ENCODE data around the gene COL4A6. TPM values are rescaled to one million over a fixed set of nuclear protein-coding genes. Genes with fewer than 3 reads are reported as not detected.

COL4A6 gene
- polyA plus RNA-seq, 1 donor from 2014 or later: 1.6 TPM

DNA sequence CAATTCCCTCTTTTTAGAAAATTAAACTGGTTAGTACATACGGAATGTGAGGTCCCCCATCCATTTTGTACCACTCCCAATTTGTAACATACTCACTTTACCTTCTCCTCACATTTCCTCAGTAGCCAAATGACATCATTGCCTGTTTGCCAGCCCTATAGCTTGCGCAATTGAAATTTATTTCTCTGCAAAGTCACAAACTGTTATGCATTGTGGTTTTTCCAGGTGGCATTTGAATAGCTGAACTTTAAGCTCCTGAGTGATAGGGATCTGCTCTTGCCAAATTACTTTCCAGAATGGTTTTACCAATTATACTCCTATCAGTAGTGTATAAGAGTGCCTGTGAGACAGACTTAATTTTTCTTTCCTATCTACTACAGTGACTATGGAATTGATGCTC, 9.1 kb upstream of the COL4A6 start:
- Histone ChIP-seq H3K9me2 (ENCODE audit: insufficient read depth, low read length) (no peaks in the 10 kb centered on the region), H3K4me3 (ENCODE audit: low read length) (no peak overlapping the region), H2AFZ (ENCODE audit: low read depth, low read length) (no peak overlapping the region), H4K20me1 (ENCODE audit: insufficient read depth) (no peaks in the 10 kb centered on the region), H3K36me3 (ENCODE audit: insufficient read depth, low read length) (no peaks in the 10 kb centered on the region), H3F3A (ENCODE audit: insufficient read depth, low read length, poor library complexity, severe bottlenecking) (no peaks in the 10 kb centered on the region), H3K27me3 (ENCODE audit: insufficient read depth, low read depth, low read length) (no peaks in the 10 kb centered on the region), H3K79me2 (replicated peaks; ENCODE audit: insufficient read depth, low read length) (peaks cover 36% of the 10 kb centered on the region), H3K9ac (ENCODE audit: low read length) (no peak overlapping the region), H3K27ac (ENCODE audit: low read length) (no peak overlapping the region), H3K9me3 (ENCODE audit: low read length) (no peaks in the 10 kb centered on the region), H3K4me2 (ENCODE audit: low read length) (no peak overlapping the region)
- TF ChIP-seq MXI1 (conservative IDR thresholded peaks at IDR 0.05; ENCODE audit: poor library complexity, severe bottlenecking) (no peak), RAD21 (conservative IDR thresholded peaks at IDR 0.05) (no peak), EZH2 (IDR thresholded peaks at IDR 0.05; ENCODE audit: borderline replicate concordance, insufficient read depth, low read length, poor library complexity, severe bottlenecking) (no peak), EP300 (conservative IDR thresholded peaks at IDR 0.05; ENCODE audit: poor library complexity, severe bottlenecking) (no peak), POLR2AphosphoS5 (IDR thresholded peaks at IDR 0.05) (no peak), TAF1 (IDR thresholded peaks at IDR 0.05; ENCODE audit: low read depth) (no peak), SMC3 (conservative IDR thresholded peaks at IDR 0.05; ENCODE audit: poor library complexity) (no peak)
- TF ChIP-seq, protein P1, sequence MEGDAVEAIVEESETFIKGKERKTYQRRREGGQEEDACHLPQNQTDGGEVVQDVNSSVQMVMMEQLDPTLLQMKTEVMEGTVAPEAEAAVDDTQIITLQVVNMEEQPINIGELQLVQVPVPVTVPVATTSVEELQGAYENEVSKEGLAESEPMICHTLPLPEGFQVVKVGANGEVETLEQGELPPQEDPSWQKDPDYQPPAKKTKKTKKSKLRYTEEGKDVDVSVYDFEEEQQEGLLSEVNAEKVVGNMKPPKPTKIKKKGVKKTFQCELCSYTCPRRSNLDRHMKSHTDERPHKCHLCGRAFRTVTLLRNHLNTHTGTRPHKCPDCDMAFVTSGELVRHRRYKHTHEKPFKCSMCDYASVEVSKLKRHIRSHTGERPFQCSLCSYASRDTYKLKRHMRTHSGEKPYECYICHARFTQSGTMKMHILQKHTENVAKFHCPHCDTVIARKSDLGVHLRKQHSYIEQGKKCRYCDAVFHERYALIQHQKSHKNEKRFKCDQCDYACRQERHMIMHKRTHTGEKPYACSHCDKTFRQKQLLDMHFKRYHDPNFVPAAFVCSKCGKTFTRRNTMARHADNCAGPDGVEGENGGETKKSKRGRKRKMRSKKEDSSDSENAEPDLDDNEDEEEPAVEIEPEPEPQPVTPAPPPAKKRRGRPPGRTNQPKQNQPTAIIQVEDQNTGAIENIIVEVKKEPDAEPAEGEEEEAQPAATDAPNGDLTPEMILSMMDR (IDR thresholded peaks at IDR 0.05; ENCODE audit: poor library complexity, severe bottlenecking): no peak
- TF ChIP-seq, protein P2, sequence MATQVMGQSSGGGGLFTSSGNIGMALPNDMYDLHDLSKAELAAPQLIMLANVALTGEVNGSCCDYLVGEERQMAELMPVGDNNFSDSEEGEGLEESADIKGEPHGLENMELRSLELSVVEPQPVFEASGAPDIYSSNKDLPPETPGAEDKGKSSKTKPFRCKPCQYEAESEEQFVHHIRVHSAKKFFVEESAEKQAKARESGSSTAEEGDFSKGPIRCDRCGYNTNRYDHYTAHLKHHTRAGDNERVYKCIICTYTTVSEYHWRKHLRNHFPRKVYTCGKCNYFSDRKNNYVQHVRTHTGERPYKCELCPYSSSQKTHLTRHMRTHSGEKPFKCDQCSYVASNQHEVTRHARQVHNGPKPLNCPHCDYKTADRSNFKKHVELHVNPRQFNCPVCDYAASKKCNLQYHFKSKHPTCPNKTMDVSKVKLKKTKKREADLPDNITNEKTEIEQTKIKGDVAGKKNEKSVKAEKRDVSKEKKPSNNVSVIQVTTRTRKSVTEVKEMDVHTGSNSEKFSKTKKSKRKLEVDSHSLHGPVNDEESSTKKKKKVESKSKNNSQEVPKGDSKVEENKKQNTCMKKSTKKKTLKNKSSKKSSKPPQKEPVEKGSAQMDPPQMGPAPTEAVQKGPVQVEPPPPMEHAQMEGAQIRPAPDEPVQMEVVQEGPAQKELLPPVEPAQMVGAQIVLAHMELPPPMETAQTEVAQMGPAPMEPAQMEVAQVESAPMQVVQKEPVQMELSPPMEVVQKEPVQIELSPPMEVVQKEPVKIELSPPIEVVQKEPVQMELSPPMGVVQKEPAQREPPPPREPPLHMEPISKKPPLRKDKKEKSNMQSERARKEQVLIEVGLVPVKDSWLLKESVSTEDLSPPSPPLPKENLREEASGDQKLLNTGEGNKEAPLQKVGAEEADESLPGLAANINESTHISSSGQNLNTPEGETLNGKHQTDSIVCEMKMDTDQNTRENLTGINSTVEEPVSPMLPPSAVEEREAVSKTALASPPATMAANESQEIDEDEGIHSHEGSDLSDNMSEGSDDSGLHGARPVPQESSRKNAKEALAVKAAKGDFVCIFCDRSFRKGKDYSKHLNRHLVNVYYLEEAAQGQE (IDR thresholded peaks at IDR 0.05; ENCODE audit: borderline replicate concordance): no peak

DNA sequence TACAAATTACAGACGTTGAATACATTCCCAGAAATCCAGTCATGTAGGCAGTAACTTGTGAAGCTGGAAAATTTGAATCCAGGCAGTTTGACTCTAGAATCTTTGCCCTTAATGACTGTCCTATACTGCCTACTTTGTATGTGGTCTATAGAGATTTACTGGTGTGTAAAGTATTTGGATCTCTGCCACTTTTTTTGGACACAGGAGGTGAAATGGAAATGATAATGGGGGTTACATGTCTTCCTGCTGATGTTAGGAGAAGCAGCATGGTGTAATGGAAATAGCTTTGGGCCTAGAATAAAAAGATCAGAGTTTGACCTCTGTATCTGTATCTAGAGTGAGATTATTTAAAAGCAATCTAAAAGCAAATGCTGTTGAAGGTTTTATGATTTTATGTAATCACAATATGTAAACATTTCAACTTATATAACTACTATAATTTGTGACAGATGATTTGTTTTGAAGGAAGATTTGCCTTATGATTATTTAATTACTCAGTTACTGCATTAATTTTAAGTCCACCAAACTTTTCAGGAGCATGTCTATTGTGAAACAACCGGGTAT, 4.8 kb upstream of the COL4A6 start:
- Histone ChIP-seq H3K9ac (ENCODE audit: low read length) (no peak overlapping the region), H3K9me2 (ENCODE audit: insufficient read depth, low read length) (no peaks in the 10 kb centered on the region), H3K36me3 (ENCODE audit: insufficient read depth, low read length) (no peaks in the 10 kb centered on the region), H3K27ac (ENCODE audit: low read length) (no peak overlapping the region), H4K20me1 (ENCODE audit: insufficient read depth) (no peaks in the 10 kb centered on the region), H3K9me3 (ENCODE audit: low read length) (no peaks in the 10 kb centered on the region), H2AFZ (ENCODE audit: low read depth, low read length) (no peak overlapping the region), H3K4me2 (ENCODE audit: low read length) (no peak overlapping the region), H3K79me2 (replicated peaks; ENCODE audit: insufficient read depth, low read length) (peaks cover 46% of the 10 kb centered on the region), H3K4me3 (ENCODE audit: low read length) (no peak overlapping the region), H3K27me3 (ENCODE audit: insufficient read depth, low read depth, low read length) (no peaks in the 10 kb centered on the region), H3F3A (ENCODE audit: insufficient read depth, low read length, poor library complexity, severe bottlenecking) (no peaks in the 10 kb centered on the region)
- TF ChIP-seq MXI1 (conservative IDR thresholded peaks at IDR 0.05; ENCODE audit: poor library complexity, severe bottlenecking) (no peak), RAD21 (conservative IDR thresholded peaks at IDR 0.05) (no peak), POLR2AphosphoS5 (IDR thresholded peaks at IDR 0.05) (no peak), EZH2 (IDR thresholded peaks at IDR 0.05; ENCODE audit: borderline replicate concordance, insufficient read depth, low read length, poor library complexity, severe bottlenecking) (no peak), EP300 (conservative IDR thresholded peaks at IDR 0.05; ENCODE audit: poor library complexity, severe bottlenecking) (no peak), SMC3 (conservative IDR thresholded peaks at IDR 0.05; ENCODE audit: poor library complexity) (no peak), TAF1 (IDR thresholded peaks at IDR 0.05; ENCODE audit: low read depth) (no peak)
- TF ChIP-seq, protein P1 (IDR thresholded peaks at IDR 0.05; ENCODE audit: poor library complexity, severe bottlenecking): no peak
- TF ChIP-seq, protein P2 (IDR thresholded peaks at IDR 0.05; ENCODE audit: borderline replicate concordance): no peak

All from neural cell (in vitro differentiated cells).